HL-60 (cell line): Measurements from ENCODE around the gene MACROD2.

Source experiments
- CTCF ChIP-seq: IDR thresholded peaks from one replicate; pipeline ENCODE4 v1.5.1; 2011; ENCODE audit warnings: low read length, control low read depth, inconsistent platforms; ENCODE audit not compliant: insufficient read depth
- GABPA ChIP-seq: IDR thresholded peaks from 2 replicates; pipeline ENCODE4 v1.6.1; 2012; ENCODE audit warnings: low read depth
- POLR2AphosphoS5 ChIP-seq: IDR thresholded peaks from 2 replicates; pipeline ENCODE4 v1.6.1; 2012; ENCODE audit warnings: low read depth
- TF ChIP-seq, protein P1 (sequence below): IDR thresholded peaks from 2 replicates; pipeline ENCODE4 v1.6.1; 2012; ENCODE audit warnings: low read depth; ENCODE audit not compliant: insufficient replicate concordance

GRCh38 chr20:16054985-16055384 is 2059.7 kb downstream of the MACROD2 start:
- TF ChIP-seq CTCF (no peak), GABPA (no peak), POLR2AphosphoS5 (no peak)
- TF ChIP-seq, protein P1, sequence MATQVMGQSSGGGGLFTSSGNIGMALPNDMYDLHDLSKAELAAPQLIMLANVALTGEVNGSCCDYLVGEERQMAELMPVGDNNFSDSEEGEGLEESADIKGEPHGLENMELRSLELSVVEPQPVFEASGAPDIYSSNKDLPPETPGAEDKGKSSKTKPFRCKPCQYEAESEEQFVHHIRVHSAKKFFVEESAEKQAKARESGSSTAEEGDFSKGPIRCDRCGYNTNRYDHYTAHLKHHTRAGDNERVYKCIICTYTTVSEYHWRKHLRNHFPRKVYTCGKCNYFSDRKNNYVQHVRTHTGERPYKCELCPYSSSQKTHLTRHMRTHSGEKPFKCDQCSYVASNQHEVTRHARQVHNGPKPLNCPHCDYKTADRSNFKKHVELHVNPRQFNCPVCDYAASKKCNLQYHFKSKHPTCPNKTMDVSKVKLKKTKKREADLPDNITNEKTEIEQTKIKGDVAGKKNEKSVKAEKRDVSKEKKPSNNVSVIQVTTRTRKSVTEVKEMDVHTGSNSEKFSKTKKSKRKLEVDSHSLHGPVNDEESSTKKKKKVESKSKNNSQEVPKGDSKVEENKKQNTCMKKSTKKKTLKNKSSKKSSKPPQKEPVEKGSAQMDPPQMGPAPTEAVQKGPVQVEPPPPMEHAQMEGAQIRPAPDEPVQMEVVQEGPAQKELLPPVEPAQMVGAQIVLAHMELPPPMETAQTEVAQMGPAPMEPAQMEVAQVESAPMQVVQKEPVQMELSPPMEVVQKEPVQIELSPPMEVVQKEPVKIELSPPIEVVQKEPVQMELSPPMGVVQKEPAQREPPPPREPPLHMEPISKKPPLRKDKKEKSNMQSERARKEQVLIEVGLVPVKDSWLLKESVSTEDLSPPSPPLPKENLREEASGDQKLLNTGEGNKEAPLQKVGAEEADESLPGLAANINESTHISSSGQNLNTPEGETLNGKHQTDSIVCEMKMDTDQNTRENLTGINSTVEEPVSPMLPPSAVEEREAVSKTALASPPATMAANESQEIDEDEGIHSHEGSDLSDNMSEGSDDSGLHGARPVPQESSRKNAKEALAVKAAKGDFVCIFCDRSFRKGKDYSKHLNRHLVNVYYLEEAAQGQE, result no peak
